ENCODE data around the gene PDCD6IP.
"Not testable (repeated sequence)": the region's sequence is repeated elsewhere in the genome, so short reads cannot be mapped to it uniquely, and the experiment has no call there.

Gene PDCD6IP

DNA sequence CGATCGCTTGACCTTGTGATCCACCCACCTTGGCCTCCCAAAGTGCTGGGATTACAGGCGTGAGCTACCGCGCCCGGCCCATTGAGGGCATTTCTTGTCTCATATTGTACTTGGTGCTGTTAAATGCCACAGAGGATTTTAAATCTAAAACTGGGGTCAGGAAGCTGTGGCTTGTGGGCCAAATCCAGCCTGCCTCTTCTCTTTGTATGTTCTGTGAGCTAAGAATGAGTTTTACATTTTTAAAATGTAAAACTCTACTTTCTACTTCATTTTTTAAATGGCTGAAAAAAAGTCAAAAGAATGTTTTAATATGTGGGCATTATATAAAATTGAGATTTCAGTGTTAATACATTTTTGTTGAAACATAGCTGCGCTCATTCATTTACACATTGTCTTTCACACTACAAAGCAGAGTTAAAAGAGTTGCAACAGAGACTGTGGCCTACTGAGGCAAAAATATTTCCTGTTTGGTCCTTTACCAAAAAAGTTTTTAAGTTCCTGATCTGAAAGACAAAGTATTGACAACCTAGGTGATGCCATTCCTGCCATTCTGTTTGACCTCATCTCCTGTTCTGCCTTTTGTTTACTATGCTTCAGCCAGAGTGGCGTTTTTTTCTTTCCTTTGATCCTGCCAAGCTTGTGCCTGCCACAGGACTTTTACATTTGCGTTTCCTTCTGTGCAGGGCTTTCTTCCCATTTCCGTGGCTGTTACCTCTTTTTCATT lies 50.4 kb downstream of the PDCD6IP start:
- H4K20me1 ChIP-seq (ENCODE audit: control insufficient read depth, insufficient read depth, low read depth, low read length), result no peaks in the 10 kb centered on the region
- no peak overlapping the region for H3K4me2 ChIP-seq (ENCODE audit: low read length)
- H3K27me3 ChIP-seq (ENCODE audit: control insufficient read depth, low read length), result no peaks in the 10 kb centered on the region
- no peak overlapping the region for H3K4me3 ChIP-seq (ENCODE audit: low read length)
- no peaks in the 10 kb centered on the region for H3K4me1 ChIP-seq (ENCODE audit: control insufficient read depth, low read length)
- H3F3A ChIP-seq (ENCODE audit: control insufficient read depth, insufficient read depth), result no peaks in the 10 kb centered on the region
- H3K9me2 ChIP-seq (replicated peaks; ENCODE audit: control insufficient read depth, low read length), result no peaks in the 10 kb centered on the region
- no peak overlapping the region for H3K27ac ChIP-seq (ENCODE audit: low read depth, low read length)
- H3K9me3 ChIP-seq (ENCODE audit: control insufficient read depth, insufficient read depth, low read length), result no peaks in the 10 kb centered on the region
- TF ChIP-seq, protein P1, sequence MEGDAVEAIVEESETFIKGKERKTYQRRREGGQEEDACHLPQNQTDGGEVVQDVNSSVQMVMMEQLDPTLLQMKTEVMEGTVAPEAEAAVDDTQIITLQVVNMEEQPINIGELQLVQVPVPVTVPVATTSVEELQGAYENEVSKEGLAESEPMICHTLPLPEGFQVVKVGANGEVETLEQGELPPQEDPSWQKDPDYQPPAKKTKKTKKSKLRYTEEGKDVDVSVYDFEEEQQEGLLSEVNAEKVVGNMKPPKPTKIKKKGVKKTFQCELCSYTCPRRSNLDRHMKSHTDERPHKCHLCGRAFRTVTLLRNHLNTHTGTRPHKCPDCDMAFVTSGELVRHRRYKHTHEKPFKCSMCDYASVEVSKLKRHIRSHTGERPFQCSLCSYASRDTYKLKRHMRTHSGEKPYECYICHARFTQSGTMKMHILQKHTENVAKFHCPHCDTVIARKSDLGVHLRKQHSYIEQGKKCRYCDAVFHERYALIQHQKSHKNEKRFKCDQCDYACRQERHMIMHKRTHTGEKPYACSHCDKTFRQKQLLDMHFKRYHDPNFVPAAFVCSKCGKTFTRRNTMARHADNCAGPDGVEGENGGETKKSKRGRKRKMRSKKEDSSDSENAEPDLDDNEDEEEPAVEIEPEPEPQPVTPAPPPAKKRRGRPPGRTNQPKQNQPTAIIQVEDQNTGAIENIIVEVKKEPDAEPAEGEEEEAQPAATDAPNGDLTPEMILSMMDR (IDR thresholded peaks at IDR 0.05; ENCODE audit: low read depth, low read length, poor library complexity, severe bottlenecking), result no peak
- no peak for TF ChIP-seq EZH2phosphoT487 (IDR thresholded peaks at IDR 0.05; ENCODE audit: borderline replicate concordance, low read length)
- peaks cover 43% of the 10 kb centered on the region for H3K36me3 ChIP-seq (ENCODE audit: control insufficient read depth, low read length)
- H3K79me2 ChIP-seq (ENCODE audit: control insufficient read depth, low read length), result no peaks in the 10 kb centered on the region

DNA sequence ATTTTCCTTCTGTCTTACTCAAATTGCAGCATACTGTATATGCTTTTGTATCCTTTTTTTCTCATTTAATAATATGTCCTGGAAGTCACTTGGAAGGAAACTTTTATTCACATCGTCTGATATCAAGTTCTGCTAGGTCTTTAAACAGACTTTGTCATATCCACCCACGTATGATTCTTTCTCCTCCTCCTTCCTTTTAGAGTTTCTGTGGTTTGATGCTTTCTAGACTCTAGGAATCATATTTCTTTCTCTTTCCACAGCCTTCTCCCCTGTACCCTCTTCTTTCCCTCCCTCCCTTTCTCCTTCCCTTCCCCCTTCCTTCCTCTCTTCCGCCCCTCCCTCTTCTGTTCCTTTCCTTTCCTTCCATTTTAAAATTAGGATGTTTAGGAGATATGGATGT lies 52.2 kb downstream of the PDCD6IP start:
- H3K4me1 ChIP-seq (ENCODE audit: control insufficient read depth, low read length); H3K4me3 ChIP-seq (ENCODE audit: low read length); H3K4me2 ChIP-seq (ENCODE audit: low read length); H4K20me1 ChIP-seq (ENCODE audit: control insufficient read depth, insufficient read depth, low read depth, low read length); H3K79me2 ChIP-seq (ENCODE audit: control insufficient read depth, low read length); H3K27ac ChIP-seq (ENCODE audit: low read depth, low read length); H3K9me3 ChIP-seq (ENCODE audit: control insufficient read depth, insufficient read depth, low read length); H3K27me3 ChIP-seq (ENCODE audit: control insufficient read depth, low read length); H3K9me2 ChIP-seq (replicated peaks; ENCODE audit: control insufficient read depth, low read length); H3F3A ChIP-seq (ENCODE audit: control insufficient read depth, insufficient read depth): not testable (repeated sequence)
- H3K36me3 ChIP-seq (ENCODE audit: control insufficient read depth, low read length), result peaks cover 44% of the 10 kb centered on the region

DNA sequence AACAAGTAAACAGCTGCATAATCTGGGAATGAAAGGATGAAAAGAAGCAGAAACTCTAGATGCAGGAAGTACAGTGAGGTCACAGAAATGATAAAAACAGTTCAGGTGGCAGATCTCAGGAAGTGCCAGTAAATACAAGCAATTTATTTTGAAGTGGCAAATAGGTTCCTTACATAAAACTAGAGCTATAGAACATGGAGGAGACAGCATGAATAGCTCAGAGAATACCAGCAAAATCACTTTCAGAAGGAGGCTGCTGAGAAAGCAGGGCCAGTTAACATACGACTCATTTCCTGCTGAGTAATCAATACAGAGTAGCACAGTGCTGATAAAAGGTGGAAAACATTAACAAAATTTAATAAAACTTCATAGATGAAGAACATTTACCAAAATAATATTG lies 57.0 kb downstream of the PDCD6IP start:
- not testable (repeated sequence) for H3K27me3 ChIP-seq (ENCODE audit: control insufficient read depth, low read length); H3K9me3 ChIP-seq (ENCODE audit: control insufficient read depth, insufficient read depth, low read length); H4K20me1 ChIP-seq (ENCODE audit: control insufficient read depth, insufficient read depth, low read depth, low read length); H3K4me3 ChIP-seq (ENCODE audit: low read length); H3K9me2 ChIP-seq (replicated peaks; ENCODE audit: control insufficient read depth, low read length); H3K79me2 ChIP-seq (ENCODE audit: control insufficient read depth, low read length); H3K4me2 ChIP-seq (ENCODE audit: low read length); H3K27ac ChIP-seq (ENCODE audit: low read depth, low read length); H3K4me1 ChIP-seq (ENCODE audit: control insufficient read depth, low read length); H3F3A ChIP-seq (ENCODE audit: control insufficient read depth, insufficient read depth)
- peaks cover 37% of the 10 kb centered on the region for H3K36me3 ChIP-seq (ENCODE audit: control insufficient read depth, low read length)

DNA sequence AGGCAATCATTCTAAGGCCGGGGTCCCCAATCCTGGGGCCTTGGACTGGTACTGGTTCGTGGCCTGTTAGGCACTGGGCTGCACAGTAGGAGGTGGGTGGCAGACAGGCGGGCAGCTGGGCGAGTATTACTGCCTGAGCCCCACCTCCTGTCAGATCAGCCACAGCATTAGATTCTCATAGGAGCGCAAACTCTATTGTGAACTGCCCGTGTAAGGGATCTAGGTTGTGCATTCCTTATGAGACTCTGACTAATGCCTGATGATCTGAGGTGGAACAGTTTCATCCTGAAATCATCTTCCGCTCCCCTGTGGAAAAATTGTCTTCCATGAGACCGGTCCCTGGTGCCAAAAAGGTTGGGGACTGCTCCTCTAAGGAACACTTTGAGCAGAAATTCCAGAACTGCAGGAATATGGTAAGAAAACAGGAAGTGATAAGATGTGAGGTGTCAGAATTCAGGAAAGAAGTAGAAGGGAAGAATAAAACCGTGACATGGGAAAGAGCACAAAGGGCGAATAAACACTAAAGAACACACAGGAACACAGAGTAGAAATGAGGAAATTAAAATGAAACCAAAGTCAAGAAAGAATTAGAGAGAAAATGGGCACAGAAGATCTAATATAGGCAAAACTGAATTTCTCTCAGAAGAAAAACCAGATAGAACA lies 57.6 kb downstream of the PDCD6IP start:
- no peak overlapping the region for H3K27ac ChIP-seq (ENCODE audit: low read depth, low read length)

DNA sequence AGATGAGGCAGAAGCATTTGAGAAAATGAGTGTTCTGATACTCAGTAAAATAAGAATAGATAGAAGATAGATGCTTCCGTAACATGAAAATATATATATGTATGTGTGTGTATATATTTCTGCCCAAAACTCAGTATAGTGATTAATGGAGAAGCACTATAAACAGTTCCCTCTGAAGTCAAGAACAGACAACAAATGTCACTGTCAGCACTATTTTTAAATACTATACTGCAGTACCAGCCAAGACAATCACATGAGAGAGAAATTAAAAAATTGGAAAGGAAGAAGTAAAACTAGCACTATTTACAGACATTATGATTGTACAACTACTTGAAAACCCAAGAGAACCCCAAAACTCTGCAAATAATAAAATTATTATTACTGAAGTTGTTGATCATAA lies 59.3 kb downstream of the PDCD6IP start:
- not testable (repeated sequence) for H3K27ac ChIP-seq (ENCODE audit: low read depth, low read length); H3F3A ChIP-seq (ENCODE audit: control insufficient read depth, insufficient read depth); H3K9me3 ChIP-seq (ENCODE audit: control insufficient read depth, insufficient read depth, low read length); H3K4me1 ChIP-seq (ENCODE audit: control insufficient read depth, low read length); H3K79me2 ChIP-seq (ENCODE audit: control insufficient read depth, low read length); H3K4me2 ChIP-seq (ENCODE audit: low read length); H3K4me3 ChIP-seq (ENCODE audit: low read length); H3K27me3 ChIP-seq (ENCODE audit: control insufficient read depth, low read length); H4K20me1 ChIP-seq (ENCODE audit: control insufficient read depth, insufficient read depth, low read depth, low read length); H3K9me2 ChIP-seq (replicated peaks; ENCODE audit: control insufficient read depth, low read length)
- H3K36me3 ChIP-seq (ENCODE audit: control insufficient read depth, low read length), result peaks cover 44% of the 10 kb centered on the region

More for the DNA sequence above, 57.6 kb downstream of the PDCD6IP start:
- peaks cover 38% of the 10 kb centered on the region for H3K36me3 ChIP-seq (ENCODE audit: control insufficient read depth, low read length)
- peaks cover 6% of the 10 kb centered on the region; the same call in 1 of the 2 replicates for H3K4me1 ChIP-seq (ENCODE audit: control insufficient read depth, low read length)
- no peaks in the 10 kb centered on the region for H3F3A ChIP-seq (ENCODE audit: control insufficient read depth, insufficient read depth)
- no peaks in the 10 kb centered on the region for H4K20me1 ChIP-seq (ENCODE audit: control insufficient read depth, insufficient read depth, low read depth, low read length)
- H3K27me3 ChIP-seq (ENCODE audit: control insufficient read depth, low read length), result no peaks in the 10 kb centered on the region
- TF ChIP-seq, protein P1 (IDR thresholded peaks at IDR 0.05; ENCODE audit: low read depth, low read length, poor library complexity, severe bottlenecking), result no peak
- no peak for TF ChIP-seq EZH2phosphoT487 (IDR thresholded peaks at IDR 0.05; ENCODE audit: borderline replicate concordance, low read length)
- no peaks in the 10 kb centered on the region for H3K79me2 ChIP-seq (ENCODE audit: control insufficient read depth, low read length)
- H3K4me2 ChIP-seq (ENCODE audit: low read length), result no peak overlapping the region
- H3K9me2 ChIP-seq (replicated peaks; ENCODE audit: control insufficient read depth, low read length), result no peaks in the 10 kb centered on the region
- H3K4me3 ChIP-seq (ENCODE audit: low read length), result no peak overlapping the region
- H3K9me3 ChIP-seq (ENCODE audit: control insufficient read depth, insufficient read depth, low read length), result no peaks in the 10 kb centered on the region

Data from DOHH2 (cell line).